Liver (tissue), 3 donors: Measurements from ENCODE around the gene TACO1.

Experiments
- EGR1 ChIP-seq, 2 donors: IDR thresholded peaks; 2 replicates each; pipeline ENCODE4 v1.6.1; 2016 to 2018; ENCODE audit warnings: antibody characterized with exemption in 2 of 2, low read depth in 2 of 2
- FOXA1 ChIP-seq: IDR thresholded peaks from 2 replicates; pipeline ENCODE4 v1.6.1; 2016; ENCODE audit warnings: antibody characterized with exemption
- GABPA ChIP-seq, 2 donors: IDR thresholded peaks in 1 of 2; conservative IDR thresholded peaks in 1 of 2; 2 replicates each; pipeline ENCODE4 v1.6.1; 2016; ENCODE audit warnings: antibody characterized with exemption in 2 of 2, mild to moderate bottlenecking in 1 of 2, moderate library complexity in 1 of 2
- NR2F2 ChIP-seq: IDR thresholded peaks from 2 replicates; pipeline ENCODE4 v1.6.1; 2016; ENCODE audit warnings: antibody characterized with exemption
- RAD21 ChIP-seq, 2 donors: IDR thresholded peaks; 2 replicates each; pipeline ENCODE4 v1.6.1; 2016; ENCODE audit warnings: antibody characterized with exemption in 2 of 2, mild to moderate bottlenecking in 2 of 2
- TAF1 ChIP-seq: conservative IDR thresholded peaks from 2 replicates; pipeline ENCODE4 v1.6.1; 2016; ENCODE audit warnings: antibody characterized with exemption, mild to moderate bottlenecking
- YY1 ChIP-seq: IDR thresholded peaks from 2 replicates; pipeline ENCODE4 v1.6.1; 2016; ENCODE audit warnings: antibody characterized with exemption, mild to moderate bottlenecking
- TF ChIP-seq, protein P1 (sequence below): fragments of 150-350 bp; IDR thresholded peaks from 2 replicates; pipeline ENCODE4 v1.5.1; 2017; ENCODE audit warnings: improper control_type of control experiment, low read depth, low read length; ENCODE audit not compliant: missing input control
- TF ChIP-seq, protein P2 (sequence below): IDR thresholded peaks from 2 replicates; pipeline ENCODE4 v1.6.1; 2016; ENCODE audit warnings: antibody characterized with exemption
- TF ChIP-seq, protein P3 (sequence below): IDR thresholded peaks from 2 replicates; pipeline ENCODE4 v1.6.1; 2016; ENCODE audit warnings: antibody characterized with exemption
- donor health status: healthy.
- donor health status: healthy.

DNA sequence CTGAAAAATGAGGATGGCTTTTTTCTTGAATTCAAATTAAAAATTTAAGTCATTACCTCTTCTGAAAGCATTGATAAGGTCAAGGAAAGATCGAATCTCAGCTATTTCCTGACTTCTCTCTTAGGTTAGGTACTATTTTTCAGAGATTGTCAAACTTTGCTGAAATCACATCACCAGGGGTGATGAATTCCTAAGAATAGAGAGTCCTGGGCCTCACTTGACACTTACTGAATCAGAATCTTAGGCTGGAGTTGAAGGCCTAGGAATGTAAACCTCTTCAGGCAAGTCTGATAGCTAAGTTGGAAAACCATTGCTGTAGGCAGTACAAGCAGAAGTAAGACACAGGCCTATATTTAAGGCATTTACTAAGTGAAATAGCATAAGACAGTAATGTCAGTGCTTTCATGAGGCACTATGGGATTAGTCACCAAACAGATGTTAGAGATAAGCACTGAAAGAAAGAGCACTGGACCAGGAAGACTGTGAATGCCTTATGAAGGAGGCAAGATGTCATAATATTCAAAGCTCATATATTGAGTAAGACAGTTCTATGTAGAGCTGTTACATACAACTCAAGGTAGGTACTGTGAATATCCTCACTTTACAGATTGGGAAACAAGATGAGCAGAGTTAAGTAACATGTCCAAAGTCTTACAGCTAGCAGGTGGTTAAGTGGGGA is 28.9 kb upstream of the TACO1 start:
- TF ChIP-seq, protein P1, sequence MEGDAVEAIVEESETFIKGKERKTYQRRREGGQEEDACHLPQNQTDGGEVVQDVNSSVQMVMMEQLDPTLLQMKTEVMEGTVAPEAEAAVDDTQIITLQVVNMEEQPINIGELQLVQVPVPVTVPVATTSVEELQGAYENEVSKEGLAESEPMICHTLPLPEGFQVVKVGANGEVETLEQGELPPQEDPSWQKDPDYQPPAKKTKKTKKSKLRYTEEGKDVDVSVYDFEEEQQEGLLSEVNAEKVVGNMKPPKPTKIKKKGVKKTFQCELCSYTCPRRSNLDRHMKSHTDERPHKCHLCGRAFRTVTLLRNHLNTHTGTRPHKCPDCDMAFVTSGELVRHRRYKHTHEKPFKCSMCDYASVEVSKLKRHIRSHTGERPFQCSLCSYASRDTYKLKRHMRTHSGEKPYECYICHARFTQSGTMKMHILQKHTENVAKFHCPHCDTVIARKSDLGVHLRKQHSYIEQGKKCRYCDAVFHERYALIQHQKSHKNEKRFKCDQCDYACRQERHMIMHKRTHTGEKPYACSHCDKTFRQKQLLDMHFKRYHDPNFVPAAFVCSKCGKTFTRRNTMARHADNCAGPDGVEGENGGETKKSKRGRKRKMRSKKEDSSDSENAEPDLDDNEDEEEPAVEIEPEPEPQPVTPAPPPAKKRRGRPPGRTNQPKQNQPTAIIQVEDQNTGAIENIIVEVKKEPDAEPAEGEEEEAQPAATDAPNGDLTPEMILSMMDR, result no peak
- TF ChIP-seq YY1, result no peak
- TF ChIP-seq, protein P2, sequence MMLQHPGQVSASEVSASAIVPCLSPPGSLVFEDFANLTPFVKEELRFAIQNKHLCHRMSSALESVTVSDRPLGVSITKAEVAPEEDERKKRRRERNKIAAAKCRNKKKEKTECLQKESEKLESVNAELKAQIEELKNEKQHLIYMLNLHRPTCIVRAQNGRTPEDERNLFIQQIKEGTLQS, result no peak
- no peak for TF ChIP-seq FOXA1
- no peak for TF ChIP-seq TAF1
- TF ChIP-seq, protein P3, sequence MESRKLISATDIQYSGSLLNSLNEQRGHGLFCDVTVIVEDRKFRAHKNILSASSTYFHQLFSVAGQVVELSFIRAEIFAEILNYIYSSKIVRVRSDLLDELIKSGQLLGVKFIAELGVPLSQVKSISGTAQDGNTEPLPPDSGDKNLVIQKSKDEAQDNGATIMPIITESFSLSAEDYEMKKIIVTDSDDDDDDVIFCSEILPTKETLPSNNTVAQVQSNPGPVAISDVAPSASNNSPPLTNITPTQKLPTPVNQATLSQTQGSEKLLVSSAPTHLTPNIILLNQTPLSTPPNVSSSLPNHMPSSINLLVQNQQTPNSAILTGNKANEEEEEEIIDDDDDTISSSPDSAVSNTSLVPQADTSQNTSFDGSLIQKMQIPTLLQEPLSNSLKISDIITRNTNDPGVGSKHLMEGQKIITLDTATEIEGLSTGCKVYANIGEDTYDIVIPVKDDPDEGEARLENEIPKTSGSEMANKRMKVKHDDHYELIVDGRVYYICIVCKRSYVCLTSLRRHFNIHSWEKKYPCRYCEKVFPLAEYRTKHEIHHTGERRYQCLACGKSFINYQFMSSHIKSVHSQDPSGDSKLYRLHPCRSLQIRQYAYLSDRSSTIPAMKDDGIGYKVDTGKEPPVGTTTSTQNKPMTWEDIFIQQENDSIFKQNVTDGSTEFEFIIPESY, result no peak
- no peak for TF ChIP-seq RAD21 (IDR thresholded peaks at IDR 0.05)
- no peak for TF ChIP-seq EGR1 (IDR thresholded peaks at IDR 0.05; ENCODE audit: low read depth in 2 of 2)
- TF ChIP-seq NR2F2, result no peak
- no peak for TF ChIP-seq GABPA (IDR thresholded peaks at IDR 0.05 in 1 of 2, conservative IDR thresholded peaks at IDR 0.05 in 1 of 2)
